Progenitor cell of endocrine pancreas (in vitro differentiated cells): ENCODE data around the gene CCDC146. TPM values are rescaled to one million over a fixed set of nuclear protein-coding genes. Genes with fewer than 3 reads are reported as not detected.

ENCODE experiments used
- DNase-seq: peaks from one replicate; pipeline ENCODE4 v3.0.0; 2021; ENCODE audit warnings: low spot score; ENCODE audit not compliant: unreplicated experiment
- H3K27ac Mint-ChIP-seq: 2 replicates; pipeline ENCODE4 v1.8.0; 2021; ENCODE audit warnings: mild to moderate bottlenecking, moderate library complexity, mixed read lengths
- H3K27me3 Mint-ChIP-seq: 2 replicates; pipeline ENCODE4 v1.8.0; 2021; ENCODE audit warnings: mixed read lengths
- H3K36me3 Mint-ChIP-seq: 2 replicates; pipeline ENCODE4 v1.8.0; 2022; ENCODE audit warnings: mixed read lengths; ENCODE audit not compliant: insufficient read depth
- H3K4me1 Mint-ChIP-seq: 2 replicates; pipeline ENCODE4 v1.8.0; 2021; ENCODE audit warnings: low read depth, mixed read lengths
- H3K4me3 Mint-ChIP-seq: 2 replicates; pipeline ENCODE4 v1.8.0; 2021; ENCODE audit warnings: low read depth, mild to moderate bottlenecking, moderate library complexity, mixed read lengths
- H3K9me3 Mint-ChIP-seq: 2 replicates; pipeline ENCODE4 v1.8.0; 2021; ENCODE audit warnings: low read depth, mixed read lengths
- CTCF ChIP-seq: fragments of 200-600 bp; sonication (generic); IDR thresholded peaks from one replicate; pipeline ENCODE4 v1.5.0; 2021; ENCODE audit warnings: antibody characterized with exemption, mild to moderate bottlenecking; ENCODE audit not compliant: unreplicated experiment
- total RNA-seq: library from RNA; stranded (reverse); gene quantifications from 2 replicates; pipeline ENCODE4 v1.2.1, GENCODE V29; 2021

CCDC146 gene
- total RNA-seq, 1 donor from 2014 or later: 14.8 TPM

- no peak for DNase-seq
- Mint-ChIP-seq H3K36me3 (peaks cover 13% of the 10 kb centered on the region), H3K4me1 (no peaks in the 10 kb centered on the region), H3K27me3 (no peaks in the 10 kb centered on the region), H3K4me3 (no peak overlapping the region), H3K9me3 (peaks cover 3% of the 10 kb centered on the region), H3K27ac (no peak overlapping the region)
- no peak for TF ChIP-seq CTCF
Measured at GRCh38 chr7:77318019-77318418, 195.6 kb downstream of the CCDC146 start.

- no peak overlapping the region for H3K4me3 Mint-ChIP-seq
- no peak overlapping the region for H3K27ac Mint-ChIP-seq
- TF ChIP-seq CTCF: no peak
- H3K36me3 Mint-ChIP-seq: peaks cover 12% of the 10 kb centered on the region
- no peak for DNase-seq
- peaks cover 3% of the 10 kb centered on the region for H3K9me3 Mint-ChIP-seq
- no peaks in the 10 kb centered on the region for H3K4me1 Mint-ChIP-seq
- no peaks in the 10 kb centered on the region for H3K27me3 Mint-ChIP-seq
Measured at GRCh38 chr7:77320137-77320536, 197.7 kb downstream of the CCDC146 start.

GRCh38 chr7:77320714-77321113 is 198.3 kb downstream of the CCDC146 start:
- no peak overlapping the region for H3K27ac Mint-ChIP-seq
- H3K4me3 Mint-ChIP-seq: no peak overlapping the region
- no peak for DNase-seq
- TF ChIP-seq CTCF: no peak
- no peaks in the 10 kb centered on the region for H3K4me1 Mint-ChIP-seq
- peaks cover 3% of the 10 kb centered on the region for H3K9me3 Mint-ChIP-seq
- H3K36me3 Mint-ChIP-seq: peaks cover 12% of the 10 kb centered on the region
- H3K27me3 Mint-ChIP-seq: no peaks in the 10 kb centered on the region

GRCh38 chr7:77321300-77321699 is 198.9 kb downstream of the CCDC146 start:
- Mint-ChIP-seq H3K4me3 (no peak overlapping the region), H3K27me3 (no peaks in the 10 kb centered on the region), H3K9me3 (peaks cover 3% of the 10 kb centered on the region), H3K27ac (peak overlapping the region; percentile 78), H3K36me3 (peaks cover 12% of the 10 kb centered on the region), H3K4me1 (no peaks in the 10 kb centered on the region)
- TF ChIP-seq CTCF: no peak
- no peak for DNase-seq

- no peaks in the 10 kb centered on the region for H3K36me3 Mint-ChIP-seq
- no peaks in the 10 kb centered on the region for H3K27me3 Mint-ChIP-seq
- no peak for TF ChIP-seq CTCF
- no peaks in the 10 kb centered on the region for H3K4me1 Mint-ChIP-seq
- no peaks in the 10 kb centered on the region for H3K9me3 Mint-ChIP-seq
- no peak overlapping the region for H3K27ac Mint-ChIP-seq
- no peak for DNase-seq
- H3K4me3 Mint-ChIP-seq: no peak overlapping the region
Measured at GRCh38 chr7:77326131-77326530, 203.7 kb downstream of the CCDC146 start.
